GM12892 (cell line): ENCODE data around the gene RAB20.

Experiments
- POLR2A ChIP-seq: IDR thresholded peaks from 2 replicates; pipeline ENCODE4 v1.6.1; 2011; ENCODE audit warnings: low read depth, low read length, control low read depth
- TAF1 ChIP-seq: IDR thresholded peaks from 2 replicates; pipeline ENCODE4 v1.6.1; 2011; ENCODE audit warnings: low read depth, mild to moderate bottlenecking, control low read depth, low read length, borderline replicate concordance

DNA sequence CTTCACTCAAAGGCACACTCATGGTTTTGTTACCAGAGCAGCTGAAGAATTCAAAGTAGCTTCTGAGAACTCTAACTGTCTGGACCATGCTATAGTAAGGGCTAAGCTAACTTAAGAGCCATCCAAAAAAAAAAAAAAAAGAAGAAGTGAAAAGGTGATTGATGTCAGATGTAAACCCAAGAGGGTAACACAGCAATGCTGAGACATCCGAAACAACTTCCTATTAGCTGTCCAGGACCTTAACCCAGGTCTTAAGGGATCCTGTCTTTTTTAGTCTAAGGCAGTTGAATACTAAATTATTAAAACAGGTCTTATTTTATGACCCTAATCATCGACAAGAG is 11.2 kb upstream of the RAB20 start:
- TF ChIP-seq POLR2A = no peak
- no peak for TF ChIP-seq TAF1
